ENCODE results near the gene SMURF1.

SMURF1 gene

GRCh38 chr7:99028261-99028973 is 115.5 kb downstream of the SMURF1 start:
- no peak for DNase-seq (ENCODE audit: low spot score)

GRCh38 chr7:99027841-99028240 is 116.1 kb downstream of the SMURF1 start:
- no peak for DNase-seq (ENCODE audit: low spot score)

- no peak for DNase-seq (ENCODE audit: low spot score)
Observed at GRCh38 chr7:99027241-99027640, 116.7 kb downstream of the SMURF1 start.

- no peak for DNase-seq (ENCODE audit: low spot score)
Observed at GRCh38 chr7:99024066-99024465, 119.8 kb downstream of the SMURF1 start.

- no peak for DNase-seq (ENCODE audit: low spot score)
Observed at GRCh38 chr7:99021941-99022560, 121.9 kb downstream of the SMURF1 start.

GRCh38 chr7:99020413-99020715 is 123.5 kb downstream of the SMURF1 start:
- DNase-seq (ENCODE audit: low spot score) = no peak

- no peak for DNase-seq (ENCODE audit: low spot score)
Observed at GRCh38 chr7:99019523-99020412, 124.1 kb downstream of the SMURF1 start.

- no peak for DNase-seq (ENCODE audit: low spot score)
Observed at GRCh38 chr7:99016196-99016595, 127.7 kb downstream of the SMURF1 start.

- DNase-seq (ENCODE audit: low spot score) = no peak
Observed at GRCh38 chr7:99014113-99014985, 129.6 kb downstream of the SMURF1 start.

- DNase-seq (ENCODE audit: low spot score) = no peak
Observed at GRCh38 chr7:99013266-99014112, 130.4 kb downstream of the SMURF1 start.

- no peak for DNase-seq (ENCODE audit: low spot score)
Observed at GRCh38 chr7:99012722-99013121, 131.2 kb downstream of the SMURF1 start.

- no peak for DNase-seq (ENCODE audit: low spot score)
Observed at GRCh38 chr7:99011706-99012404, 132.1 kb downstream of the SMURF1 start.

- no peak for DNase-seq (ENCODE audit: low spot score)
Observed at GRCh38 chr7:99011341-99011705, 132.6 kb downstream of the SMURF1 start.

GRCh38 chr7:99010281-99010680 is 133.6 kb downstream of the SMURF1 start:
- DNase-seq (ENCODE audit: low spot score) = no peak

- no peak for DNase-seq (ENCODE audit: low spot score)
Observed at GRCh38 chr7:99008921-99009530, 134.9 kb downstream of the SMURF1 start.

- DNase-seq (ENCODE audit: low spot score) = no peak
Observed at GRCh38 chr7:99008181-99008631, 135.7 kb downstream of the SMURF1 start.

GRCh38 chr7:99006739-99007424 is 137.0 kb downstream of the SMURF1 start:
- no peak for DNase-seq (ENCODE audit: low spot score)

GRCh38 chr7:99005776-99006175 is 138.1 kb downstream of the SMURF1 start:
- peak; percentile 80 for DNase-seq (ENCODE audit: low spot score)

- no peak for DNase-seq (ENCODE audit: low spot score)
Observed at GRCh38 chr7:99004781-99005500, 139.0 kb downstream of the SMURF1 start.
